ENCODE measurements around the gene DPF3. TPM values are rescaled to one million over a fixed set of nuclear protein-coding genes. Genes with fewer than 3 reads are reported as not detected.

The DPF3 gene
- total RNA-seq, 4 donors from 2014 or later, result 0.22 to 5.4 (median 2.7) TPM

DNA sequence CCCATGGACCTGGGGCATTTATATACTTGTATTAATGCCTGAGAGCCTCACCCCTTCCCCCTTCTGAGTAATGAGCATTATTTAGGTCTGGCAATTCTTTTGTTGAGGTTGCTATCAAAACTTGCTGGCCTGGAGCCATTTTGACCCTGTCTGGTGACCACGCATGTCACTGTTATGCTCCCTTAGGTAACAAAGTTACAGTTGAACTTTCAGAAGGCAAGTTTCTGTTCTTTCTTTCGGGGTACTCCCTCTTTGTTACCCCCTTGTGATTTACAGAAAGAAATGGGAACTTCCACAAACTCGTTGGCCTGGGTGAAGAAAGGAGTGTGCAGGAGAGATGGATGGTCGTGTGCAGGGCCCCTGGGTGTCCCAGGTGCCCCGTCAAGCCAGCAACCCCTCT, 305.4 kb downstream of the DPF3 start:
- TF ChIP-seq, protein P1, sequence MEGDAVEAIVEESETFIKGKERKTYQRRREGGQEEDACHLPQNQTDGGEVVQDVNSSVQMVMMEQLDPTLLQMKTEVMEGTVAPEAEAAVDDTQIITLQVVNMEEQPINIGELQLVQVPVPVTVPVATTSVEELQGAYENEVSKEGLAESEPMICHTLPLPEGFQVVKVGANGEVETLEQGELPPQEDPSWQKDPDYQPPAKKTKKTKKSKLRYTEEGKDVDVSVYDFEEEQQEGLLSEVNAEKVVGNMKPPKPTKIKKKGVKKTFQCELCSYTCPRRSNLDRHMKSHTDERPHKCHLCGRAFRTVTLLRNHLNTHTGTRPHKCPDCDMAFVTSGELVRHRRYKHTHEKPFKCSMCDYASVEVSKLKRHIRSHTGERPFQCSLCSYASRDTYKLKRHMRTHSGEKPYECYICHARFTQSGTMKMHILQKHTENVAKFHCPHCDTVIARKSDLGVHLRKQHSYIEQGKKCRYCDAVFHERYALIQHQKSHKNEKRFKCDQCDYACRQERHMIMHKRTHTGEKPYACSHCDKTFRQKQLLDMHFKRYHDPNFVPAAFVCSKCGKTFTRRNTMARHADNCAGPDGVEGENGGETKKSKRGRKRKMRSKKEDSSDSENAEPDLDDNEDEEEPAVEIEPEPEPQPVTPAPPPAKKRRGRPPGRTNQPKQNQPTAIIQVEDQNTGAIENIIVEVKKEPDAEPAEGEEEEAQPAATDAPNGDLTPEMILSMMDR (IDR thresholded peaks at IDR 0.05), result no peak
- TF ChIP-seq POLR2A (IDR thresholded peaks at IDR 0.05) (no peak), EP300 (IDR thresholded peaks at IDR 0.05) (no peak)
- H3K27ac ChIP-seq, result no peak overlapping the region
- H3K9me3 ChIP-seq, result no peaks in the 10 kb centered on the region
- 70 to 86% methylated on average over 5 of the region's 5 CpGs for WGBS, 2 donors
- no peak for DNase-seq (ENCODE audit: low spot score in 2 of 2)
- H3K4me1 ChIP-seq, result no peaks in the 10 kb centered on the region
- H3K4me3 ChIP-seq, result no peak overlapping the region
- H3K27me3 ChIP-seq, result peaks cover 0 to 3% of the 10 kb centered on the region in 2 donors
- no peaks in the 10 kb centered on the region for H3K36me3 ChIP-seq

DNA sequence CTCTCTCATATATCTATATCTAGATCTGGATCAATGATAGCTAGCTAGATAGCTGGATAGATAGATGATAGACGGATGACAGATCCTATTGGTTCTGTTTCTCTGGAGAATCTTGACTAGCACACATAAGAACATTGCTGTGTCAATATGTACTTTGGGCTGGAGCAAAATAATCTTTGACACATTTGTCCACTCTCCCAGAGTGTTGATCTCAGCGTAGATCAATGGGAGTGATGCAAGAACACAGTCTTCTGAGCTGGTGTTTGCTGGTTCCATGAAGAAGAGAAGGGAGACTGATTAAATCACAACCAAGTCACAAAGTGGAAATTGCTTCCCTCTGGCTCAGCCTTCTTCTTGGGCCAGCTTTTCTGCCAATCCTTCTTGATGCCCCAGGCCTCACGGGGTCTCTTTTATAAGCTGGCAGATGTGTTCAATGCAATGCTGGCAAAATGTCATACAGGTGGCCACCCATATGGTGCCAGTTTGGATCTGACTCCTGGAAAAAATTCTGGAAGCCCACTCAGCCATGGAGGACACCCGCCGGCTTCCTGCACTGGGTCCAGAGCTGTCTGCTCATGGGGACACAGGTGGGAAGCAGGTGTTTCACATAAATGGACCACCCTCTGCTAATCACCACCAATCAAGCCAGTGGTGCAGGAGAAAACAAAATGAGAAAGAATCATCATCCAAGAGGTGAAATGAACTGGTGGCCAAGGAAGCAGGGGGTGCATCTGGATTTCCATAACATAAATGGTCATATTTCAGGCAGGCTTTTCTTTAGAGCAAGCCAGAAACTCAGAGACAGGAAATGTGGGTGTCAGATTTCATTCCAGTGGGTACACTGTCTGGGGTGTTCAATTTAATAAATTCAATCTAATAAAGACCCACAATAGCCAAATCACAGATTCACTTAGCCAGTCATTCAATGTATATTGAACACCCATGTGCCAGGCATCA, 310.3 kb downstream of the DPF3 start:
- DNase-seq (ENCODE audit: low spot score in 2 of 2), result no peak
- TF ChIP-seq, protein P1 (IDR thresholded peaks at IDR 0.05), result no peak
- no peak for TF ChIP-seq EP300 (IDR thresholded peaks at IDR 0.05)
- TF ChIP-seq POLR2A (IDR thresholded peaks at IDR 0.05), result no peak

DNA sequence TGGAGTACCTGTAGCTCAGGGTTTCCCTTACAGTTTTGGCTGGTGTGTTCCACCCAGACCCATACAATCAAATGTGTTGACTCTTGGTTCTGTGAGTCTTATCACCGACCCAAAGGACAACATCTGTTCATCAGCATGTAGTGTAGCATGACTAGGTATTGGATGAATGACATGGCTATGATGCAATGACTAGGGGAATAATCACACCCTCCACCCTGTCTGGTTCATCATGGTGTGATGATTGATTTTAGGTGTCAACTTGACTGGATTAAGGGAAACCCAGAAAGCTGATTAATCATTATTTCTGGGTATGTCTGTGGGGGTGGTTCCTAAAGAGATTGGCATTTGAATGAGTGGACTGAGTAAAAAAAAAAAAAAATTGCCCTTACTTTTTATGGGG, 311.3 kb downstream of the DPF3 start:
- Histone ChIP-seq H3K9me3 (no peaks in the 10 kb centered on the region), H3K27ac (no peak overlapping the region), H3K36me3 (no peaks in the 10 kb centered on the region), H3K4me3 (no peak overlapping the region), H3K4me1 (no peaks in the 10 kb centered on the region), H3K27me3 (no peaks in the 10 kb centered on the region)
- WGBS, 2 donors, result 85 to 95% methylated on average over 1 of the region's 1 CpG
- DNase-seq (ENCODE audit: low spot score in 2 of 2), result no peak
- no peak for TF ChIP-seq EP300 (IDR thresholded peaks at IDR 0.05)

More for the DNA sequence above, 310.3 kb downstream of the DPF3 start:
- no peaks in the 10 kb centered on the region for H3K27me3 ChIP-seq
- H3K27ac ChIP-seq, result no peak overlapping the region
- H3K4me1 ChIP-seq, result no peaks in the 10 kb centered on the region
- H3K9me3 ChIP-seq, result no peaks in the 10 kb centered on the region
- WGBS, 2 donors, result 92 to 93% methylated on average over 5 of the region's 5 CpGs
- H3K4me3 ChIP-seq, result no peak overlapping the region
- H3K36me3 ChIP-seq, result no peaks in the 10 kb centered on the region

DNA sequence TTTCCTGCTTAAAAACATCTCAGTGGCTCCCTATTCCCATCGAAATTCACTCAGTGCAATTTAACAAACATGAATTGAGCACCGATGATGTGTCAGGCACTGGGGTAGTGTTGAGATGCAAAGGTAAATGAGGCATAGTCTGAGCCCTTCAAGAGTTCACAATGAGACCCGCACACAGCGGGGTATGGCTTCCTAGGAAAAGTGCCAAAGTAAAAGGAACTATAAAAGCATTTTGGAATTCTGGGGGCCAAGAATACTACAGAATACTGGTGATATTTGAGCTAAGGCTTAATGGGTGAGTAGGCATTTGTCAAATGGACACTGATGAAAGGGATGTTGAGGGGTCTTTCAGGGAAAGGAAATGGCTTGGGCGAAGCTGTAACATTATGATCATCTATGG, 315.4 kb downstream of the DPF3 start:
- Histone ChIP-seq H3K27me3 (no peaks in the 10 kb centered on the region), H3K4me3 (no peak overlapping the region), H3K4me1 (no peaks in the 10 kb centered on the region), H3K36me3 (no peaks in the 10 kb centered on the region), H3K27ac (no peak overlapping the region), H3K9me3 (no peaks in the 10 kb centered on the region)
- TF ChIP-seq POLR2A (IDR thresholded peaks at IDR 0.05), result no peak
- TF ChIP-seq, protein P1 (IDR thresholded peaks at IDR 0.05), result no peak
- 79 to 82% methylated on average over 5 of the region's 5 CpGs for WGBS, 2 donors
- DNase-seq (ENCODE audit: low spot score in 2 of 2), result no peak

DNA sequence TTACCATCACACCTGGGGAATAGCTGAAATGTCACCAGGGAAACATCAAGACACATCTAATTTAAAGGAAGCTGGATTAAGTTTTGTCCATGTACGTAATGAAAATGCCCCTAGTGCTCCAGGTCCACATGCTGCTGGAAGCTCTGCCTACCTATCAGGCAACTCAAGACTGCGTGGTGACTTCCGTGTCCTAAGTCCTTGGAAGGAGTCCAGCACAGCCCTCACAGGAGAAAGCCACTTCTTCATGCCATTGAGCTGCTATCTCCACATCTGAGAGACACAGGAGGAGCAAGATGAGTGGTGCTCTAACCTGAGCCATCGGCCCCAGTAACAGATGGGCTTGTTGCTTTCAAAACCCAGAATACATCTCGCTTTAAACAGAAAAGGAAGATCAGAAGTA, 316.4 kb downstream of the DPF3 start:
- WGBS, 2 donors, result 85 to 94% methylated on average over 5 of the region's 5 CpGs
- Histone ChIP-seq H3K27ac (no peak overlapping the region), H3K9me3 (no peaks in the 10 kb centered on the region), H3K4me1 (no peaks in the 10 kb centered on the region), H3K4me3 (no peak overlapping the region), H3K27me3 (no peaks in the 10 kb centered on the region), H3K36me3 (no peaks in the 10 kb centered on the region)
- TF ChIP-seq, protein P1 (IDR thresholded peaks at IDR 0.05), result no peak
- TF ChIP-seq POLR2A (IDR thresholded peaks at IDR 0.05), result no peak
- no peak for TF ChIP-seq EP300 (IDR thresholded peaks at IDR 0.05)
- DNase-seq (ENCODE audit: low spot score in 2 of 2), result no peak
